Activated naive CD4-positive, alpha-beta T cell treated with anti-CD3 and anti-CD28 coated beads, Interleukin-2, amount 50 U/mL, for 72 hours (primary cell): Measurements from ENCODE around the gene GSTO2. TPM values are rescaled to one million over a fixed set of nuclear protein-coding genes. Genes with fewer than 3 reads are reported as not detected.
A peak's percentile ranks its signal among the peaks of the same experiment; 100 is the strongest.

Experiments used
- ATAC-seq, 2 donors: fragments of 150-1000 bp; cut with Tn5 transposase; 2 replicates each; pipeline ENCODE4 v1.10.0; 2021; ENCODE audit warnings: mild to moderate bottlenecking in 2 of 2, moderate library complexity in 2 of 2
- DNase-seq, 2 donors: peaks; one replicate each; pipeline ENCODE4 v3.0.0; 2021 to 2022; ENCODE audit warnings: low spot score in 2 of 2
- H3K27ac Mint-ChIP-seq, 2 donors: one replicate each; pipeline ENCODE4 v1.8.0; 2022; ENCODE audit warnings: mild to moderate bottlenecking in 2 of 2, mixed read lengths in 2 of 2
- H3K36me3 Mint-ChIP-seq, 2 donors: one replicate each; pipeline ENCODE4 v1.8.0; 2022; ENCODE audit warnings: mixed read lengths in 2 of 2
- H3K9me3 Mint-ChIP-seq, 2 donors: one replicate each; pipeline ENCODE4 v1.8.0; 2022; ENCODE audit warnings: mixed read lengths in 2 of 2
- total RNA-seq, 2 donors: library from RNA; stranded (reverse); gene quantifications; one replicate each; pipeline ENCODE4 v1.2.3, GENCODE V29; 2022

The GSTO2 gene
- total RNA-seq, 2 donors from 2014 or later: 1.4 to 1.6 TPM

GRCh38 chr10:104350127-104350635 is 81.2 kb downstream of the GSTO2 start:
- H3K36me3 Mint-ChIP-seq: peaks cover 0 to 9% of the 10 kb centered on the region in 2 donors
- peak; percentile 43 to 62 for ATAC-seq
- no peak for DNase-seq
- H3K9me3 Mint-ChIP-seq: peaks cover 3 to 9% of the 10 kb centered on the region in 2 donors
- no peak overlapping the region for H3K27ac Mint-ChIP-seq

GRCh38 chr10:104351061-104351702 is 82.2 kb downstream of the GSTO2 start:
- ATAC-seq (peak; percentile 57 to 67), DNase-seq (no peak)
- Mint-ChIP-seq H3K36me3 (no peaks in the 10 kb centered on the region), H3K9me3 (no peaks in the 10 kb centered on the region), H3K27ac (no peak overlapping the region)

- H3K36me3 Mint-ChIP-seq: no peaks in the 10 kb centered on the region
- ATAC-seq (no peak), DNase-seq (no peak)
- H3K27ac Mint-ChIP-seq: no peak overlapping the region
- H3K9me3 Mint-ChIP-seq: no peaks in the 10 kb centered on the region
These were observed 82.9 kb downstream of the GSTO2 start for GRCh38 chr10:104351919-104352318.

GRCh38 chr10:104353325-104354048 is 84.5 kb downstream of the GSTO2 start, which contains the start of gene CFAP58:
TSS of gene CFAP58 (plus strand) at chr10:104353833. CDS start at chr10:104353898, 65 bp downstream.
- peak within 1 kb of the TSS; percentile 13 to 42 for H3K27ac Mint-ChIP-seq
- H3K36me3 Mint-ChIP-seq: no peaks in the 10 kb centered on the region
- ATAC-seq (peak; percentile 79 to 85), DNase-seq (peak; percentile 85 to 87)
- no peaks in the 10 kb centered on the region for H3K9me3 Mint-ChIP-seq

Other genes with a start within 250 kb of the GSTO2 start
- gene COL17A1, start 183.3 kb upstream of the GSTO2 start, total RNA-seq: not detected
- gene SFR1, start 147.0 kb upstream of the GSTO2 start, total RNA-seq: 10 to 100 TPM; 14.8 to 19.4 TPM
- gene CFAP43, start 36.8 kb upstream of the GSTO2 start, total RNA-seq: under 1 TPM in 1 of 2 donors, not detected in 1; 0.19 TPM
- 100 to 1,000 TPM; 232 to 431 TPM for gene GSTO1, start 14.3 kb upstream of the GSTO2 start, total RNA-seq
- gene ITPRIP, start 69.3 kb downstream of the GSTO2 start, total RNA-seq: 10 to 100 TPM; 19.6 to 26.1 TPM
- 1 to 10 TPM; 1.3 to 1.5 TPM for gene CFAP58, start 84.6 kb downstream of the GSTO2 start, total RNA-seq